Heart right ventricle (tissue), 16 donors: ENCODE measurements around the gene ZBTB11. TPM values are rescaled to one million over a fixed set of nuclear protein-coding genes. Genes with fewer than 3 reads are reported as not detected.

Experiments used
- ATAC-seq, 8 donors: fragments of 200-7000 bp; cut with Tn5 transposase; one replicate each; pipeline ENCODE4 v1.9.1; 2020; ENCODE audit warnings: mild to moderate bottlenecking in 8 of 8, moderate library complexity in 8 of 8, moderate number of reproducible peaks in 1 of 8
- DNase-seq, 2 donors: peaks; one replicate each; pipeline ENCODE4 v3.0.0-alpha.2; 2020
- H3K27ac ChIP-seq, 10 donors: fragments of 200-600 bp; sonication (generic) in 2 of 10; one replicate each; pipeline versions ENCODE4 v1.5.0 to v1.8.0; 2020 to 2022; ENCODE audit warnings: mild to moderate bottlenecking in 3 of 10
- H3K27me3 ChIP-seq, 7 donors: fragments of 200-600 bp; one replicate each; pipeline ENCODE4 v1.8.0; 2021 to 2022; ENCODE audit warnings: mild to moderate bottlenecking in 2 of 7
- H3K36me3 ChIP-seq, 9 donors: fragments of 200-600 bp; sonication (generic) in 1 of 9; one replicate each; pipeline versions ENCODE4 v1.5.0 to v1.8.0; 2020 to 2022; ENCODE audit warnings: mild to moderate bottlenecking in 2 of 9
- H3K4me1 ChIP-seq, 9 donors: fragments of 200-600 bp; sonication (generic) in 1 of 9; one replicate each; pipeline versions ENCODE4 v1.5.0 to v1.8.0; 2020 to 2022; ENCODE audit warnings: mild to moderate bottlenecking in 4 of 9
- H3K4me3 ChIP-seq, 10 donors: fragments of 200-600 bp; sonication (generic) in 2 of 10; one replicate each; pipeline versions ENCODE4 v1.5.0 to v1.8.0; 2020 to 2022; ENCODE audit warnings: mild to moderate bottlenecking in 7 of 10, moderate library complexity in 2 of 10
- H3K9me3 ChIP-seq, 11 donors: fragments of 200-600 bp in 10 of 11; sonication (generic) in 2 of 11; one replicate each; pipeline versions ENCODE4 v1.5.0 to v1.8.0; 2013 to 2022; ENCODE audit warnings: mild to moderate bottlenecking in 2 of 11, control low read depth in 1 of 11, moderate library complexity in 1 of 11
- WGBS, 2 donors: extraction: QIAGEN DNeasy Blood & Tissue Kit; methylation state at CpG; one replicate each; pipeline ENCODE4 v1.1.7; 2013; ENCODE audit warnings: inconsistent platforms in 1 of 2; 5-methylcytosine and 5-hydroxymethylcytosine counted together
- intact Hi-C, 10 donors: fragments of 100-400 bp; cut with DNase I; formaldehyde crosslinking; loops; one replicate each; pipeline versions ENCODE4 v1.11.1 to v1.14.2; 2022
- polyA plus RNA-seq, 2 donors: library from polyadenylated mRNA; stranded (reverse); fragments of 200-250 nt; gene quantifications; one replicate each; pipeline ENCODE4 v1.2.3, GENCODE V29; 2013
- total RNA-seq, 10 donors: library from RNA; stranded (reverse); fragmentation: NEBNext Ultra II Directional in 3 of 10; extraction: Animal tissue kit (Norgen Biotek cat#: 25700) in 3 of 10; gene quantifications; one replicate each; pipeline versions ENCODE4 v1.2.1 to v1.2.4, GENCODE V29; 2021 to 2023
- TF ChIP-seq, protein P1 (sequence below), 9 donors: fragments of 200-600 bp; sonication (generic) in 2 of 9; IDR thresholded peaks; one replicate each; pipeline versions ENCODE4 v1.5.0 to v1.8.0; 2021 to 2022; ENCODE audit warnings: antibody characterized with exemption in 9 of 9, mild to moderate bottlenecking in 5 of 9, moderate library complexity in 1 of 9
- donor health status: Arrhythmogenic right ventricular cardiomyopathy.
- donor health status: ischemic (EF 13 %, LVEDD 7.1; RV severe dilation, severe dysfunction).
- donor health status: healthy with polysubstance abuse.
- donor health status: DM: no; HTN: yes; CAD: no.
- donor health status: DM: no; HTN: no; CAD: no.
- donor health status: ischemic (EF 25% LVEDD 6.9; RV normal size, moderate dysfunction).
- donor health status: ischemic (EF 25% LVEDD 5.7; RV mildly dilated, moderate dysfunction).
- donor health status: healthy.
- donor health status: DM: yes; HTN: yes; CAD: no.
- donor health status: Ischemic cardiomyopathy.
- donor health status: ischemic (EF 35%, LVEDD 5.7; RV mildly dilated, moderate dysfunction).
- donor health status: nonischemic (EF 11% LVEDD 7.7; RV severe dilation, severe dysfunction).
- donor health status: DM: yes; HTN: yes; CAD: no.
- donor health status: PGD.
- donor health status: ischemic (EF 29% LVEDD 5.4; RV normal size, mild dysfunction).
- donor health status: nonischemic (EF 23%, LVEDD 6.1; RV moderate dilation, normal function).

Gene ZBTB11
- total and polyA plus RNA-seq, 12 donors, result 3.5 to 13.3 (median 8.4) TPM

DNA sequence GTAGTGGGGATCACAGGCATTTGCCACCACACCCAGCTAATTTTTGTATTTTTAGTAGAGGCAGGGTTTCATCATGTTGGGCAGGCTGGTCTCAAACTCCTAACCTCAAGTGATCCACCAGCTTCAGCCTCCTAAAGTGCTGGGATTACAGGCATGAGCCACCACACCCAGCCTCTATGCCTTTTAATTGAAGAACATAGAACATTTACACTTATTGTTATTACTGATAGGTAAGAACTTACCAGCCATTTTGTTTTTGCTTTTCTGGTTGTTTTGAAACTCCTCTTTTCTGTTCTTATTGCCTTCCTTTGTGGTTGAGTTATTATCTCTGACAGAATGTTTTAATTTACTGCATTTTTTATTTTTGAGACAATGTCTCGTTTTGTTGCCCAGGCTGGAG is 73.7 kb downstream of the ZBTB11 start:
- Histone ChIP-seq H3K4me1 (no peaks in the 10 kb centered on the region), H3K27me3 (no peaks in the 10 kb centered on the region), H3K9me3 (no peaks in the 10 kb centered on the region), H3K4me3 (no peak overlapping the region), H3K36me3 (peaks cover 0 to 7% (median 0%) of the 10 kb centered on the region in 9 donors), H3K27ac (no peak overlapping the region)
- 94 to 95% methylated on average over 1 of the region's 1 CpG for WGBS, 2 donors
- ATAC-seq, result no peak
- intact Hi-C loops, result no loop called here
- TF ChIP-seq, protein P1, sequence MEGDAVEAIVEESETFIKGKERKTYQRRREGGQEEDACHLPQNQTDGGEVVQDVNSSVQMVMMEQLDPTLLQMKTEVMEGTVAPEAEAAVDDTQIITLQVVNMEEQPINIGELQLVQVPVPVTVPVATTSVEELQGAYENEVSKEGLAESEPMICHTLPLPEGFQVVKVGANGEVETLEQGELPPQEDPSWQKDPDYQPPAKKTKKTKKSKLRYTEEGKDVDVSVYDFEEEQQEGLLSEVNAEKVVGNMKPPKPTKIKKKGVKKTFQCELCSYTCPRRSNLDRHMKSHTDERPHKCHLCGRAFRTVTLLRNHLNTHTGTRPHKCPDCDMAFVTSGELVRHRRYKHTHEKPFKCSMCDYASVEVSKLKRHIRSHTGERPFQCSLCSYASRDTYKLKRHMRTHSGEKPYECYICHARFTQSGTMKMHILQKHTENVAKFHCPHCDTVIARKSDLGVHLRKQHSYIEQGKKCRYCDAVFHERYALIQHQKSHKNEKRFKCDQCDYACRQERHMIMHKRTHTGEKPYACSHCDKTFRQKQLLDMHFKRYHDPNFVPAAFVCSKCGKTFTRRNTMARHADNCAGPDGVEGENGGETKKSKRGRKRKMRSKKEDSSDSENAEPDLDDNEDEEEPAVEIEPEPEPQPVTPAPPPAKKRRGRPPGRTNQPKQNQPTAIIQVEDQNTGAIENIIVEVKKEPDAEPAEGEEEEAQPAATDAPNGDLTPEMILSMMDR (IDR thresholded peaks at IDR 0.05), result no peak
- no peak for DNase-seq

DNA sequence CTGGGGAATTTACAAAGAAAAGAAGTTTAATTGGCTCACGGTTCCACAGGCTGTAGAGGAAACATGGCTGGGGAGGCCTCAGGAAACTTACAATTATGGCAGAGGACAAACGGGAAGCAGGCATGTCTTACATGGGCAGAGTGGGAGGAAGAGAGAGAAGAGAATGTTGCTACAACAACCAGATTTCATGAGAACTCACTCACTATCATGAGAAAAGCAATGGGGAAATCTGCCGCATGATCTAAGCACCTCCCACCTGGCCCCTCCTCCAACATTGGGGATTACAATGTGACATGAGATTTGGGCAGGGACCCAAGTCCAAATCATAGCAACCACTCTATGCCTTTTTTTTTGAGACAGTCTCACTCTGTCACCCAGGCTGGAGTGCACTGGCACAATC is 74.2 kb downstream of the ZBTB11 start:
- ATAC-seq (no peak), DNase-seq (no peak)
- no peaks in the 10 kb centered on the region for H3K9me3 ChIP-seq
- H3K4me1 ChIP-seq, result no peaks in the 10 kb centered on the region
- no peak overlapping the region for H3K27ac ChIP-seq
- H3K27me3 ChIP-seq, result no peaks in the 10 kb centered on the region
- H3K4me3 ChIP-seq, result no peak overlapping the region
- peaks cover 0 to 12% (median 0%) of the 10 kb centered on the region in 9 donors for H3K36me3 ChIP-seq
- TF ChIP-seq, protein P1 (IDR thresholded peaks at IDR 0.05), result no peak
- 90 to 96% methylated on average over 3 of the region's 3 CpGs for WGBS, 2 donors
- intact Hi-C loops, result no loop called here

Other genes with a start within 250 kb of the ZBTB11 start
- 10 to 100 TPM in 5 of 10 donors, 1 to 10 TPM in 5; 8.5 to 11.1 (median 10.0) TPM for gene SENP7, start 163.9 kb downstream of the ZBTB11 start, total RNA-seq
- gene SENP7, start 163.9 kb downstream of the ZBTB11 start, polyA plus RNA-seq, result 10 to 100 TPM in 1 of 2 donors, 1 to 10 TPM in 1; 3.6 to 18.9 TPM
- gene TRMT10C, start 115.3 kb downstream of the ZBTB11 start, total RNA-seq, result 10 to 100 TPM; 20.9 to 29.7 (median 24.5) TPM
- gene TRMT10C, start 115.3 kb downstream of the ZBTB11 start, polyA plus RNA-seq, result 10 to 100 TPM; 16.5 to 20.1 TPM
- 100 to 1,000 TPM; 114 to 145 (median 124) TPM for gene PCNP, start 103.0 kb downstream of the ZBTB11 start, total RNA-seq
- gene PCNP, start 103.0 kb downstream of the ZBTB11 start, polyA plus RNA-seq, result 10 to 100 TPM; 64.3 to 72.2 TPM
- gene RPL24, start 9.6 kb upstream of the ZBTB11 start, total RNA-seq, result 100 to 1,000 TPM; 735 to 853 (median 785) TPM
- 1,000 to 10,000 TPM; 2,189 to 3,133 TPM for gene RPL24, start 9.6 kb upstream of the ZBTB11 start, polyA plus RNA-seq
- gene CEP97, start 47.5 kb upstream of the ZBTB11 start, total RNA-seq, result 10 to 100 TPM in 1 of 10 donors, 1 to 10 TPM in 9; 5.7 to 11.4 (median 7.8) TPM
- 1 to 10 TPM; 1.2 to 2.3 TPM for gene CEP97, start 47.5 kb upstream of the ZBTB11 start, polyA plus RNA-seq
- 10 to 100 TPM; 30.2 to 50.3 (median 35.7) TPM for gene NXPE3, start 102.1 kb upstream of the ZBTB11 start, total RNA-seq
- 10 to 100 TPM in 1 of 2 donors, 1 to 10 TPM in 1; 7.6 to 11.7 TPM for gene NXPE3, start 102.1 kb upstream of the ZBTB11 start, polyA plus RNA-seq
- 10 to 100 TPM in 9 of 10 donors, 1 to 10 TPM in 1; 7.7 to 26.2 (median 12.8) TPM for gene NFKBIZ, start 172.4 kb upstream of the ZBTB11 start, total RNA-seq
- gene NFKBIZ, start 172.4 kb upstream of the ZBTB11 start, polyA plus RNA-seq, result 10 to 100 TPM in 1 of 2 donors, 1 to 10 TPM in 1; 5.4 to 10.5 TPM